OCI-LY7 (cell line): ENCODE results near the gene TBC1D1. TPM values are rescaled to one million over a fixed set of nuclear protein-coding genes. Genes with fewer than 3 reads are reported as not detected.
A peak's percentile ranks its signal among the peaks of the same experiment; 100 is the strongest.

Experiments
- BruUV-seq: library from RNA; stranded (reverse); fragments of 400-500 nt; replicated peaks from 2 replicates; lab custom pipeline; 2021; lab: Mats Ljungman, UMichigan
- CTCF ChIA-PET: fragments of 300-600 bp; sonication (Branson Sonifier 250); formaldehyde crosslinking; loops from one replicate; lab custom pipeline; 2022; ENCODE audit warnings: antibody characterized with exemption; ENCODE audit not compliant: unreplicated experiment; lab: Charles Lee
- POLR2A ChIA-PET: fragments of 300-600 bp; sonication (Branson Sonifier 250); formaldehyde crosslinking; loops from one replicate; lab custom pipeline; 2022; ENCODE audit warnings: antibody characterized with exemption; lab: Charles Lee
- DNase-seq: peaks from one replicate; pipeline ENCODE4 v3.0.0-alpha.2; 2015; ENCODE audit warnings: low spot score
- H2AFZ ChIP-seq: fragments of 200-600 bp; sonication (generic), shearing (Covaris generic); 2 replicates; pipeline ENCODE4 v1.6.1; 2014; ENCODE audit warnings: mild to moderate bottlenecking, antibody characterized with exemption, low read length, moderate library complexity
- H3K27ac ChIP-seq: fragments of 200-600 bp; sonication (generic); 2 replicates; pipeline ENCODE4 v1.5.1; 2014; ENCODE audit warnings: mixed run types, low read depth, mild to moderate bottlenecking, moderate library complexity, low read length, inconsistent platforms; ENCODE audit not compliant: poor library complexity, severe bottlenecking
- H3K36me3 ChIP-seq: fragments of 200-600 bp; sonication (generic); 2 replicates; pipeline ENCODE4 v1.6.1; 2014; ENCODE audit warnings: mild to moderate bottlenecking, antibody characterized with exemption, low read length, moderate library complexity, mixed read lengths; ENCODE audit not compliant: insufficient read depth
- H3K4me1 ChIP-seq: fragments of 200-600 bp; sonication (generic); 2 replicates; pipeline ENCODE4 v1.5.1; 2014; ENCODE audit warnings: mild to moderate bottlenecking, low read length; ENCODE audit not compliant: insufficient read depth, poor library complexity, severe bottlenecking
- H3K4me2 ChIP-seq: fragments of 200-600 bp; sonication (generic); 2 replicates; pipeline ENCODE4 v1.6.1; 2014; ENCODE audit warnings: mild to moderate bottlenecking, low read length
- H3K4me3 ChIP-seq: fragments of 200-600 bp; sonication (generic); 2 replicates; pipeline ENCODE4 v1.5.1; 2014; ENCODE audit warnings: mild to moderate bottlenecking, low read depth, low read length; ENCODE audit not compliant: poor library complexity, severe bottlenecking
- H3K79me2 ChIP-seq: fragments of 200-600 bp; sonication (generic); 2 replicates; pipeline ENCODE4 v1.6.1; 2016; ENCODE audit warnings: low read depth, mild to moderate bottlenecking, low read length, moderate library complexity, mixed read lengths; ENCODE audit not compliant: insufficient read depth
- H3K9me2 ChIP-seq: fragments of 200-600 bp; sonication (generic); 2 replicates; pipeline ENCODE4 v1.6.1; 2016; ENCODE audit warnings: mild to moderate bottlenecking, low read length, mixed read lengths; ENCODE audit not compliant: insufficient read depth
- H3K9me3 ChIP-seq: fragments of 200-600 bp; sonication (generic); 2 replicates; pipeline ENCODE4 v1.6.1; 2014; ENCODE audit warnings: mild to moderate bottlenecking, mixed run types, low read length, mixed read lengths
- H4K20me1 ChIP-seq: fragments of 200-600 bp; sonication (generic); 2 replicates; pipeline ENCODE4 v1.6.1; 2014; ENCODE audit warnings: mild to moderate bottlenecking, antibody characterized with exemption, low read length, moderate library complexity, mixed read lengths; ENCODE audit not compliant: insufficient read depth
- EZH2phosphoT487 ChIP-seq: fragments of 200-600 bp; sonication (generic); IDR thresholded peaks from 2 replicates; pipeline ENCODE4 v1.6.1; 2018; ENCODE audit warnings: low read depth, borderline replicate concordance, mild to moderate bottlenecking, mixed run types, antibody characterized with exemption, low read length, moderate library complexity, mixed read lengths
- intact Hi-C: fragments of 100-400 bp; cut with micrococcal nuclease; formaldehyde crosslinking; loops from one replicate; pipeline ENCODE4 v1.10.0; 2022; ENCODE audit not compliant: unreplicated experiment
- total RNA-seq, 2 experiments: library from RNA; depleted of rRNA in 1 of 2; stranded (reverse); fragments of >200 nt in 1 of 2; shearing (Covaris generic) in 1 of 2; gene quantifications; 2 replicates each; pipeline ENCODE4 v1.2.3, GENCODE V29; 2014 to 2022
- TF ChIP-seq, protein P1 (sequence below): fragments of 200-600 bp; sonication (generic); conservative IDR thresholded peaks from 2 replicates; pipeline ENCODE4 v1.5.1; 2014; ENCODE audit warnings: mild to moderate bottlenecking, antibody characterized with exemption, low read length, moderate library complexity, mixed read lengths

The TBC1D1 gene
- total RNA-seq, 2 experiments from 2014 or later: 539 to 545 TPM

DNA sequence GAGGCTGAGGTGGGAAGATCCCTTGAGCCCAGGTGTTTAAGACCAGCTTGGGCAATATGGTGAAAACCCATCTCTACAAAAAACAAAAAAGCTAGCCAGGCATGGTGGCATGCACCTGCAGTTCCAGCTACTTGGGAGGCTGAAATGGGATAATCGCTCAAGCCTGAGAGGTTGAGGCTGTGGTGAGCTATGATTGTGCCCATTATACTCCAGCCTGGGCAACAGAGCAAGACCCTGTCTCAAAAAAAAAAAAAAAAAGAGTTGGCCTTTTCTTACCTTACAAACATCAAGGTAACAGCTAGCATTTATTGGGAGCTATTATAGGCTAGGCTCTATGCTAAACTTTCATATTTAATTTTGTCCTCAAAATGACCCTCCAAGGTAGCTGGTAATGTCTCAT lies 112.7 kb downstream of the TBC1D1 start:
- intact Hi-C loops: no loop called here
- H3K9me2 ChIP-seq: no peaks in the 10 kb centered on the region
- TF ChIP-seq EZH2phosphoT487: no peak
- TF ChIP-seq, protein P1, sequence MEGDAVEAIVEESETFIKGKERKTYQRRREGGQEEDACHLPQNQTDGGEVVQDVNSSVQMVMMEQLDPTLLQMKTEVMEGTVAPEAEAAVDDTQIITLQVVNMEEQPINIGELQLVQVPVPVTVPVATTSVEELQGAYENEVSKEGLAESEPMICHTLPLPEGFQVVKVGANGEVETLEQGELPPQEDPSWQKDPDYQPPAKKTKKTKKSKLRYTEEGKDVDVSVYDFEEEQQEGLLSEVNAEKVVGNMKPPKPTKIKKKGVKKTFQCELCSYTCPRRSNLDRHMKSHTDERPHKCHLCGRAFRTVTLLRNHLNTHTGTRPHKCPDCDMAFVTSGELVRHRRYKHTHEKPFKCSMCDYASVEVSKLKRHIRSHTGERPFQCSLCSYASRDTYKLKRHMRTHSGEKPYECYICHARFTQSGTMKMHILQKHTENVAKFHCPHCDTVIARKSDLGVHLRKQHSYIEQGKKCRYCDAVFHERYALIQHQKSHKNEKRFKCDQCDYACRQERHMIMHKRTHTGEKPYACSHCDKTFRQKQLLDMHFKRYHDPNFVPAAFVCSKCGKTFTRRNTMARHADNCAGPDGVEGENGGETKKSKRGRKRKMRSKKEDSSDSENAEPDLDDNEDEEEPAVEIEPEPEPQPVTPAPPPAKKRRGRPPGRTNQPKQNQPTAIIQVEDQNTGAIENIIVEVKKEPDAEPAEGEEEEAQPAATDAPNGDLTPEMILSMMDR: no peak
- H3K4me1 ChIP-seq: peaks cover 71% of the 10 kb centered on the region
- peaks cover 99% of the 10 kb centered on the region for H3K79me2 ChIP-seq
- H2AFZ ChIP-seq: no peak overlapping the region
- peak overlapping the region; percentile 16 for H3K27ac ChIP-seq
- ChIA-PET POLR2A (interaction anchor here (0.6 to 2.7 kb wide), 6 partner anchors 8 to 27 kb away, joined by 3 to 8 read pairs (median 3); no protein-coding TSS in a partner anchor), CTCF (interaction anchor here (0.7 to 1.2 kb wide), 2 partner anchors 24 to 25 kb away, joined by 4 read pairs; no protein-coding TSS in a partner anchor)
- peaks cover 48% of the 10 kb centered on the region for H4K20me1 ChIP-seq
- no peak overlapping the region for H3K4me3 ChIP-seq
- no peak for DNase-seq
- H3K9me3 ChIP-seq: no peaks in the 10 kb centered on the region
- no TSS peak for BruUV-seq
- H3K36me3 ChIP-seq: peaks cover 75% of the 10 kb centered on the region
- H3K4me2 ChIP-seq: peak overlapping the region; percentile 45

DNA sequence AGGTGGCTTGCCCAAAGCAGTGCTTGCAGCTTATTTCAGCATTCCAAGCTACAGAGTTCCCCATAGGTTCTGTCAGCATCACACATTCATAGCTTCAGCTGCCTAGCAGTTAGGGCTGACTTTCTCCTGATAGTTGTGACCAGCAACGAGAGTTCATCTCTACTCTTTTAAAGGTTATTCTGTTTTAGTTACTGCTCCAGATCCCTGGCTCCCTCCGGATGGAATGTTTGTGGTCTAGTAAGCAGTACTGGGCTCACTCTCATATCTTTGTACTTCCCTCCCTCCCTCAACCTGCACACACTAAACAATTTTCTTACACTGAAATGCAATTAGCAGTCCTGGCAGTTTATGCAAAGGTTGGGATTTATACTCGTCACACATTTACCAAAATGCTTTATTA lies 113.2 kb downstream of the TBC1D1 start:
- no peak overlapping the region for H3K4me3 ChIP-seq
- H2AFZ ChIP-seq: no peak overlapping the region
- POLR2A ChIA-PET: interaction anchor here (0.6 to 2.7 kb wide), 5 partner anchors 9 to 25 kb away, joined by 3 to 8 read pairs (median 3); no protein-coding TSS in a partner anchor
- CTCF ChIA-PET: interaction anchor here (0.7 to 1.2 kb wide), 2 partner anchors 25 kb away, joined by 4 read pairs; no protein-coding TSS in a partner anchor
- no peaks in the 10 kb centered on the region for H3K9me2 ChIP-seq
- TF ChIP-seq, protein P1: no peak
- intact Hi-C loops: no loop called here
- peaks cover 75% of the 10 kb centered on the region for H3K36me3 ChIP-seq
- peaks cover 99% of the 10 kb centered on the region for H3K79me2 ChIP-seq
- no peak for DNase-seq
- peaks cover 49% of the 10 kb centered on the region for H4K20me1 ChIP-seq
- H3K9me3 ChIP-seq: no peaks in the 10 kb centered on the region
- peak overlapping the region; percentile 16 for H3K27ac ChIP-seq
- peaks cover 71% of the 10 kb centered on the region for H3K4me1 ChIP-seq
- no TSS peak for BruUV-seq
- peak overlapping the region; percentile 45 for H3K4me2 ChIP-seq

DNA sequence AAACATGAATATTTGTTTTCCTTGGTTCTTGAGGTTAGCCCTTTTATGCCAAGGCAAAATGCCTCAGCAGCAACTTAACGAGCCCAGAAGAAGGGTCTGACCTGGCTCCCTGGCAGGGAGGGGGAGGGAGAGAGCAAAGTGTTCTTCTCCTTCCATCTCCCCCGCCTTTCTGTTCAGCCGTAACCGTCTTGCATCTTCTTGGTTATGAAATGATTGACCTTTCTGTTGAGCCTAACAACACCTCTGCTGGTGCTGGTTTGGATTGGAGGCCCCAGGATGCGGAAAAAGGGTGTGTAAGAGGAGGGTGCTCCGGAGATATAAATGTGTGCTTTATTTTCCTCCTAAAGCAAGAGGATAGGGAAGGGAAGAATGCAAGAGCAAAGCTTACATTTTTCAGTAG lies 114.0 kb downstream of the TBC1D1 start:
- no TSS peak for BruUV-seq
- Histone ChIP-seq H3K4me1 (peaks cover 72% of the 10 kb centered on the region), H3K4me2 (peak overlapping the region; percentile 45), H4K20me1 (peaks cover 54% of the 10 kb centered on the region), H3K9me2 (no peaks in the 10 kb centered on the region), H3K9me3 (no peaks in the 10 kb centered on the region), H3K27ac (no peak overlapping the region), H2AFZ (no peak overlapping the region), H3K36me3 (peaks cover 76% of the 10 kb centered on the region), H3K4me3 (no peak overlapping the region), H3K79me2 (peaks cover 99% of the 10 kb centered on the region)
- intact Hi-C loops: no loop called here
- ChIA-PET POLR2A (interaction anchor here (0.9 to 2.7 kb wide), 5 partner anchors 10 to 26 kb away, joined by 3 to 8 read pairs (median 4); no protein-coding TSS in a partner anchor), CTCF (no interaction called here)
- DNase-seq: no peak
- TF ChIP-seq, protein P1: no peak
- TF ChIP-seq EZH2phosphoT487: no peak
